NCI-H1417 (cell line): Measurements from ENCODE around the gene LARGE1.
"Not testable (repeated sequence)": the region's sequence is repeated elsewhere in the genome, so short reads cannot be mapped to it uniquely, and the experiment has no call there.

ENCODE experiments used
- DNase-seq, 3 experiments: peaks; one replicate each; lab custom pipeline; 2025; lab: John Stamatoyannopoulos, UW

The LARGE1 gene

GRCh38 chr22:33380789-33381530 is 539.3 kb downstream of the LARGE1 start:
- no peak for DNase-seq

DNA sequence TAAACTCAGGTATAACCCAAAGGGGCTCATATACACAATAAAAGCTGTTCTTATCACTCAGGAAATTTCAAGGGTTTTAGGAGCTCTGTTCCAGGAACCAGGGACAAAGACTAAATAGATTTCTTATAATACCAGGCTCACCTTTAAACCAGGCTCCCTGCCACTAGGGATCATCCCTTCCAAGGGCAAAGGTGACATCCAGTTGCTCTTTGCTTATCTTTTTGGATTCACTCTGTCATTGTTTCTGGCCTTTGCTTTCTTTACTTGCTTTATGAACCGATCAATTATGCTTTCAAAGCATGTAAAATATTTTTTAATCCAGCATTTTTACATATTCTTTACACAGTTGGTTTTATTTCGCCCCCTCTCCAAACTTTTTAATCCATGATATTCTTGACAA is 540.4 kb downstream of the LARGE1 start:
- no peak for DNase-seq

- no peak for DNase-seq
Measured at GRCh38 chr22:33372875-33373274, 547.4 kb downstream of the LARGE1 start.

GRCh38 chr22:33363256-33363655 is 557.0 kb downstream of the LARGE1 start:
- not testable (repeated sequence) for DNase-seq

DNA sequence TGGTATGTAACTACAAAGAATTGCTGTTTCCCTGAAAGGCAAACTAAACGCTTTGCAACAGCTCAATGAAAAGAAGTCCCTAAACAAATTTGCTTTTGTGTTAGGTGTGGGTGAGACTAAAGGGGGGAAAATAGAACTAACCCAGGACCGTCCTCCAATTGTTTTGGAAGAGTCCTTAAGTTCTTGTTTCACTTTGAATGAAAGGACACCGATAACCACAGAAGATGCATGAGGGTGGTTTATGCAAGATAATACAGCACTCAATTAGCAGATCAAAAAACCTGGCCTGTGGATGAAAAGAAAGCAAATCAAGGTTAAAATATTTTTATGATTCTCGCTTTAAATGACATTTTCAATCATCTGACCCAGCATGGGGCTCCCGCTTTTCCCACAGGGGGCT is 557.6 kb downstream of the LARGE1 start:
- DNase-seq, result no peak

GRCh38 chr22:33361581-33361980 is 558.7 kb downstream of the LARGE1 start:
- no peak for DNase-seq

DNA sequence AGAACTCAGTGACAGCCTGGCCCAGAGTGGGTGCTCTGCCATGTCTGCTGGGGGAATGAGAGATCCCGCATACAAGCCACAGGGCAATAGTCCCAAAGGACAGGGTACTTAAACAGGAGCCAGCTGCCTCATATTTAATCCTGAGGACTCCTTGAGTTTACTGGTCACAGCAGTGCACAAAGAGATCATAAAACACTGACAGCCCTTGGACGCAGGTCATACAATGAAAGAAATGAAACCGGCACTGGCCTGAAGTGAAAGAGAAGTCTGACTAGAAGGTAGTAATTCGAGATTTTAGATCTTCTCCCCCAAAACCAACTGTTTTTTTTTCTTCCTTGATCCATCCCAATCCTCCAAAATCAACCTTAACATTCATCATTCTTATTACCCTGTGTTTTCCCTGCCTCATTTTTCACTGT is 562.3 kb downstream of the LARGE1 start:
- peak in 2 of 3 experiments; percentile 24 to 69 for DNase-seq

GRCh38 chr22:33354928-33355327 is 565.3 kb downstream of the LARGE1 start:
- DNase-seq, result no peak

GRCh38 chr22:33353502-33353901 is 566.8 kb downstream of the LARGE1 start:
- DNase-seq, result no peak

DNA sequence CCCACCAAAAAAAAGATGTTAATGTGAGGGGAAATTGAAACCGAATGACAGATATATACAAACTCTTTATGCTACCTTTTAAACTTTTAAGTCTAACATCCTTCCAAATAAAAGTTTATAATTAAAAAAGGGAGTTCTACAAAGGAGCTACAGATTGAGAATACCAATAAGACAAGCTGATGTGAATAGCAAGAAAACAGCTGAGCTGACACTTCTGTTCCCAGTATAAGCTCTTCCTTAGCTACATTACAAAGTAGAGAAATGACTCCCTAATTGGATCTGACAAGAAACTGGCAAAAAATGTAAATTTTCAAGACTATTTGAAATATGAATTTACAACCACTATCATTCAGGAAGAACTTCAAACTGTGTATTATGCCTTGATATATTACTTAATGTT is 567.5 kb downstream of the LARGE1 start:
- no peak for DNase-seq

DNA sequence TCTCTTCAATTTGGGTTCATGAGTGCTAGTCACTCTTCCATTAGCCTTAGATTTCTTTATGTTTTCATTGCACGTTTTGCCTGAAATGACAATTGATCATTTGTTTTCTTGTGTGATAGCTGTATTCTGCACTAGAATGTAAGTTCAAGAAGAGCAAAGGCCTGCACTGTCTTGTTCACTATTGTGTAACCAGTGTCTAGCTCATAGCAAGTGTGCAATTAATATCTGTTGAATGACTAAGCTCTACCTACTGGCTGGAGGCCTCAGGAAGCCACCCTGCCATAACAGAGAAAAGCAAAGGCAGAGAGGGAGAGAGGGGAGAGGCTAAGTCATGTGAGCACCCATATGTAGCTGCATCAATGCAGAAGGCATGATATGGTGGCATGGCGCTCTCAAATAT is 569.3 kb downstream of the LARGE1 start:
- no peak for DNase-seq

DNA sequence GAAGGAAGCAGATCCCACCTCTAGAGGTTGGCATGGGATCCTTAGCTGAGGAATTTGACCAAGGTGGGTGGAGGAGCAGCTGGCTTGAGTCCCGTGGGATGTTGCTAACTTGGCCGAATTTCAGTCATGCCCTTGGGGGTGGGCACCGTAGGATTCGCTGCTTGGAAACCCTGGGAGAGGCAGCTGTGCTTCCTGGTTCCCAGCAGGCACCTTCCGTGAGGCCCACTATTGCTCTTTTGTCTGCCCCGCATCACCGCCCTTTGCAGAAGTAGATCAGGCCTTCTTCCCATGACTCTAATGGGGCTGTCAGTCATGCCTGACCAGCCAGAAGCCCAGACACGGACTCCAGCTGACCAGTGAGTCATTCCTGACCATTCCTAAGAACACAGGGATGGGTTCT is 569.8 kb downstream of the LARGE1 start:
- DNase-seq, result no peak

GRCh38 chr22:33347002-33347401 is 573.3 kb downstream of the LARGE1 start:
- DNase-seq, result no peak

DNA sequence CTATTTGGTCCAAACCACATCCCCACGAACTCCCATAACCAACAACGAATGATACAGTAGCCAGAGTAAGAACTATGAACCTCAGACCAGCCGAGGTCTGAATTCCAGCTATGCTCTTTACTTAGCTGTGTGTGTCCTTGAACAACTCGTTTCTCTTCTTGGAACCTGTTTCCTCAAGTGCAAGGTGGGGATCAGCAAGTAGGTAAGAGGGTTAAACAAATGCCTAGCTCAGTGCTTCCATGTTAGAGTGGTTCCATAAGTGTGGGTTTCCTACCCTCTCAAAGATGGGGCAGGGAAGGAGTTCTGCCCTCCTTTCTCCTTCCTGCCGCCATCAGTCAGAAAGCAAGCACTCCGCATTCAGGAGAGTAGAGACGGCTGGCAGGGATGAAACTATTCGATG is 578.7 kb downstream of the LARGE1 start:
- no peak for DNase-seq

DNA sequence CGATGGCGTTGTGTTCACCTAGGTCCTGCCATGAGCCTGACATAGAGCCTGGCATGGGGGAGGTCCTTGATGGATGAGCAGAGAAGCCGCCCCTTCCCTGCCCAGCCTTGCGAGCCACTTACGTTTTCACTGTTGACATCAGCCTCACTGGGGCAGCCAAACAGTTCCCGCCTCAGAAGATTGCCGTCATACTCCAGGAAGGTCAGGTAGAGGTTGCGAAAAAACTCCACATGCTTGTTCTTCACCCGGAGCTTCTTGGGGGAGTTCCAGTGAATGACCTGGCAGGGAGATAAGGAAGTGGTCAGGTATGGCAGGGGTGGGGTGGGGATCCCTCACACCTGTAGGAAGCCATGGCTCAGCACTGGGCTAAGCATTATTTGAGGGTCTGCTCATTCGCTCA is 582.8 kb downstream of the LARGE1 start:
- DNase-seq, result no peak

GRCh38 chr22:33335611-33336279 is 584.5 kb downstream of the LARGE1 start:
- no peak for DNase-seq

GRCh38 chr22:33332538-33332937 is 587.7 kb downstream of the LARGE1 start:
- peak in 2 of 3 experiments; percentile 2 to 61 for DNase-seq

DNA sequence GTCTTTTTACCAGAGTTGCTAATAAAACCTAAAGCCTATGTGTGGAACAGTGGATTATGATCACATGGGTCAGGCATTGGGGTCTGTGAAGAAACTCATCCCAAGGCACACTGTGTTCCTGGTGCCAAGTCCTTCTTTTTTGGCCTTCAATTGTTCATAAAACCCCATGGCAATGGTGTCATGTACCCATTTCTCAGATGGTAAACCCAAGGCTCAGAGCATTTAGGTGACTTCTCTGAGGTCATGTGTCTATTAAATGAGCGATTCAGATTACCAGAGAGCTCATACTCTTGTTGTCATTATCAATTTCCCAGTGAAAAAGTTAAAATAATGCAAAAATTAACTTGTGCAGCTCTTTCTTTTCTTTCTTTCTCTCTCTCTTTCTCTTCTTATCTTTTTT is 589.3 kb downstream of the LARGE1 start:
- DNase-seq, result no peak

DNA sequence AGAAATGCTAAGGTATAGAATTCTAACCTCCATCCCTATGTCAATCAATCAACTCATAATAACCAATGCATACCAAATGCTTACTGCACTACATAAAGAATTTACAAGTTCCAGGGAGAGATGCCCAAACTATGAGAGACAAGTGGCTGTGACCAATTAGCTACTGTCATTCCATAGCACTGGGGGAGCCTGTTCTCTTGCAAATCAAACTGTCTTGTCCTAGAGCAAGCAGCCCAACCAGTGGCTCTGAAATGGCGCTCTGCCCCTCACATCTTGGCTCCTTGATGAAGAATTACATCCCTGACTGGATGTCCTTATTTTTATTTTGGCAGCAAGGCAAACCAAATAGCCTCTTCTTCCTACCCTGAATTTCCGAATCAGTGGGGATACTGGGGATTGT is 589.7 kb downstream of the LARGE1 start:
- DNase-seq, result no peak

DNA sequence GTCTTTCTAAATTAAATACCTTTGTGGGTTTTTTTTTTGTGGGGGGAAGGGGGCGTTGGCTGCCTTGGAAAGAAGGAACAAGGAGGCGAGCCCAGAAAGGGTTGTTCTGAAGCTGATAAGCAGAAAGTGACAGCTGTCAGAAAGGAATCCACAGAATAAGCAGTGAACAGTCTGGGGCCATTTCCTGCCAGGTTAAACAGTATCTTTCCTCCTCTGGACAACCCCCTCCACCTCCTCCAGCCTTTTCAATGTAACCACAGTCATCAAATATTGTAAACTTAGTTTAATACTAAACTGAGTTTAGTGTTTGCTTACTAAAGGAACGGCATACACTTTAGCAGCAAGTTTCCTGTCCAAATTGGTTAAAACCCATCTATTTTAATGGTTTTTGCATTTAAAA is 590.9 kb downstream of the LARGE1 start:
- DNase-seq, result no peak

DNA sequence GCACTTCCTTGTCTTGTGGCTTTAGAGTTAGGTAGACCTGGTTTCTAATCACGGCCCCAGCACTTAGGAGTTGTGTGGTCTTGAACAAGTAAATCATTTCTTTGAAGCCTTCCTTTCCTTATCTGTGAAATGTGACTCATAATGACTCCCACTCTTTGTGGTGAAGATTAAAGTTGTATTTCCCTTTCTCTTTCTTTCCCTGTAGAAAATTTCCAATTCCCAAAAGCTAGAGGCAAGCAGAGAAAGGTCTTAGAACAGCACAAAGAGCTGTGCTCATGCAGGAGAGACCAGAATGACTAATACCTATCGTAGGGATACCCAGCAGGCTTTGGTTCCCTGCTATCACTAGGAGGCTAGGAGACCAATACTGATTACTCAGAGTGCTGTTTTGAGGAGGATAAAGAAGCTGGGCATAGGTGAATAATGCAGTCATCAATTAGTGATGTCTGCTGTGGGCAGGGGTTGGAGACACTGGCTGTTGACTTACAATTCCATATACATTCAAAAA is 591.4 kb downstream of the LARGE1 start:
- DNase-seq, result no peak

DNA sequence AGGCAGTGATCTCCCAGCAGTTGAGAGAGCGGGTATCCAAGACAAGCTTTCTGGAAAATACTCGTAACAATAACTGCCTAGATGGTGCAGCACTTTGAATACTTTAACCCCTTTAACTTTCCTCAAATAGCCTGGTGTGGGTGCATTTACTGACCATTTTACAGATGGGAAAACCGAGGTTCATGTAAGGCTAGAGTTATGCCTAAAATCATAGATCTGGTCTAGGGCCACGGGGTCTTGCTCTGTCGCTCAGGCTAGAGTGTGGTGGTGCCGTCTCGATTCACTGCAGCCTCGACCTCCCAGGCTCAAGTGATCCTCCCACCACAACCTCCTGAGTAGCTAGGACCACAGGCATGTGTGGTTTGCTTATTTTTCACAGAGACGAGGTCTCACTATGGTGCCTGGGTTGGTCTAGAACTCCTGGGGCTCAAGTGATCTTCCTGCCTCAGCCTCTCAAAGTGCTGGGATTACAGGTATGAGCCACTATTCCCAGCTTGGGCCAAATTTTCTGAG is 592.9 kb downstream of the LARGE1 start:
- DNase-seq, result no peak
